ENCODE results near the gene CACNG7.

The CACNG7 gene

DNA sequence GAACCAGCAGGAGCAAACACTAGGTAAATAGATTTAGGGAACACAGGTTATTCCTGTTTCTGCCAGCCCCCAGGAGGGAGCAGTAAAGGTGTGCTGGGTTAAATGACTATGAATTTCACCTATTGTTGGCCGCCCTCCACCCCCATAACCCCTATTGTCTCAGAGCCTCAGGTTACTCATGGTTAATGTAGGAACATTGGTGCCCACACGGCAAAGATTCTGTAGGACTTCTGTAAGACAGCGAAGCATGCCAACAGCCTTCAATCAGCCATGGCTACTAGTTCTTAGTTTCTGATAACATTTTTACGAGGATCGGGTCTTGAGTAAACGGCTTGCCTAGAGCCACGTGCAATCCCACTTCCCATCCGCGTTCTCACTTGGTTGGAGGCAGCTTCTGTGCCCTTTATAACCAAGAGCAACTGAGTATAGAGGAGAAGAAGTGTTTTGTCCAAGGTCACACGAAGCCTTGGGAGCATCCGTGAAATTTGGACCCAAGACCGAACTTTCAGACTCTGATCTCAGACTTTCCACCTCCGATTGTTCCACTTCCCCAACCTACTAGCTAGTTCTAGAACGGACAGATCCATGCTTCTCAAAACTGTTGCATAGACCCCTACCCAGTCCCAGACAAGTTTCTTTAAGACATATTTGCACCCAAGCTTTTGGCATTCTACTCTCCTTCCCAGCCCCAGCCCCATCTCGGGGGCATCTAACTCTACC is 48.5 kb downstream of the CACNG7 start:
- no peak for DNase-seq

DNA sequence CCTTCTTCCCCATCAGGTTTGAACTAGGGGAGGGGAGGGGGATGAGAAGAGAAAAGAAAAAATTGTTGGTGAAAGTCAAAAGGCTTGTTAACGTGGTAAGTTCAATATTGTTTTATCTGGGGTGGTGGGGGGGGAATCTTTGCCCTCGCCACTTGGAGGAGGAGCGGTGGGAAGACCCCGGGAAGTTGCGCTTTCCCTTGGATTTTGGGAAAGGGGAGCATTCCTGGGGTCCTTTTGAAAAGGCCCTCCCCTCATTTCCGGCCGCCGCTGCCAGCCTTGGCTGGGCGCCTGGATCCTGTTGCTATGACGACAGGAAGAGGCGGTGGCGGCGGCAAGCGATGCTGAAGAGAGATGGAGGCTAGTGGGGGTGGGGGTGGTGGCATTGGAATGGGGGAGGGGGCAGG is 49.1 kb downstream of the CACNG7 start:
- DNase-seq, result no peak

DNA sequence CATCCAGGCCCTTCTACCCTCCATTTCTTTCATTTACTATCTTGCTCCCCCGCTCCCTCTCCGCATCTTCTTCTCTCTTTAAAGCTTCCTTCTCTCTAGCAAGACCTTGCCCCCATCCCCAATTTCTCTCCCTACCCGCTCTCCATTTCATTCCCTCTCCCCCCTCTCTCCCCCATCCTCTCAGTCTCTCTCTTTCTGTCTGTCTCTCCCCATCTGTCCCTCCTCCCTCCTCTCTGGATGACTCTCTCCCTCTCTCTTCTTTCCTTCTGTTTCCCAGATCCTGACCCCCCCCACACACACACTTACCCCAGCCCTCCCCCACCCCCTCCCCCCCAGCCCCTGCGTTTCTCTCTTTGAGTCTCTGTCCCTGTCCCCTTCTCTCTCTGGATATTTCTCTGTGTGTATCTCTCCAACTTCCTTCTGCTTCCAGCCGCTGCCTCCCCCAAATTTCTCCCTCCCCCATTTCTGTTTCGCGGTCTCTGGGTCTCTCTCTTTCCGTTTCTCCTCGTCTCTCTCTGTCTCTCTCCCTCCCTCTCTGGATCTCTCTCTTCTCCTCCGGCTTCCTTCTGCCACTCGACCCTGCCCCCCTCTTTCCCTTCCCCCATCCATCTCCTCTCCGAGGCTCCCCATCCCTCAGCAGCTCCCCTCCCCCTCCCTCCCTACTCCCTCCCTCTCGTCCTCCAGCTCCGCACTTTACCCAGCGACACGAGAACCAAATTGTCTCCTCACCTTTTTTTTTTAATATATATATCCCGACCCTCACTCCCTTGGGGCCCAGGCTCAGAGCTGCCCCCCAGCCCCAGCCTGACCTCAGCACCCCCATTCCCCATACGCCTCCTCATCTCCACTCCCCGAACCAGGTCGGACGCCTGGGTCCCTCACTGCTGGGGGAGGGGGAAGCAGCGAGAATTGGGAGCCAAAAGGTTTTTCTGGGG is 50.0 kb downstream of the CACNG7 start:
- no peak for DNase-seq

DNA sequence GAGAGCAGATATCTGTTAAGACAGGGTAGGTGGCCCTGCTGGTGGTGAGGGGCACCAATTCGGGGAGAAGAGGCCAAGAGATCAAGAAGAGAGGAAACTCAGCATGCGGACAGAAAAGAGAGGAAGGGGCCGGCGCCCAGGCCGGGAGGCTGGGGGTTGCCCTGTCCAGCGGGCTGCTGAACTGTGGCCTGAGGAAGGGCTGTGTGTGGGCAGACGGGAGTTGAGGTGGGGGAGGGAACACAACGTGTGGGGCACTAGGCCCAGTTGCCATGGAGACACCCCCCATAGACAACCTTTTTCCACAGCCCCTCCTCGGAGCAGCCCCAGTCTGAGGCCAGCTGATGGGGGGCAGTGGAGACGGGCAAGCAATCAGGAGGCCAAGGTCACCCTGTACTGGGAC is 51.1 kb downstream of the CACNG7 start:
- DNase-seq, result no peak

DNA sequence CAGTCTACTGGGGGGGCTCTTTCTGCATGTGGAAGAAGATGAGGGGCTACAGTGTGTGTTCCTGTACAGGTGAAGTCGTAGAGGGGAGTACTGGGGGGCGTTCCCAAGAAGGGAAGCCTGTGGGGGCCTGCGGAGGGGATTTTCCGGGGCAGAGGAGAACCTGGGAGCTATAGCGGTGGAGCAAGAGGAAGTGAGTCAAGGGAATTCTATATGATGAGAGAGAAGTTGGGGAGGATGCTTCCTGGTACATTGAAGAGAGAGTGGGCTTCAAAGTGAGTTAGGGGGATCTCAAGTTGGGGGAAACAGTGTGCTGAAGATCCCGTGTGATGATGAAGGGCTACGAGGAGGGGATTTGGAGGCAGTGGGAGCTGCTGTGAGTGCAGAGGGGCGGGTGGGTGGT is 51.8 kb downstream of the CACNG7 start:
- no peak for DNase-seq

DNA sequence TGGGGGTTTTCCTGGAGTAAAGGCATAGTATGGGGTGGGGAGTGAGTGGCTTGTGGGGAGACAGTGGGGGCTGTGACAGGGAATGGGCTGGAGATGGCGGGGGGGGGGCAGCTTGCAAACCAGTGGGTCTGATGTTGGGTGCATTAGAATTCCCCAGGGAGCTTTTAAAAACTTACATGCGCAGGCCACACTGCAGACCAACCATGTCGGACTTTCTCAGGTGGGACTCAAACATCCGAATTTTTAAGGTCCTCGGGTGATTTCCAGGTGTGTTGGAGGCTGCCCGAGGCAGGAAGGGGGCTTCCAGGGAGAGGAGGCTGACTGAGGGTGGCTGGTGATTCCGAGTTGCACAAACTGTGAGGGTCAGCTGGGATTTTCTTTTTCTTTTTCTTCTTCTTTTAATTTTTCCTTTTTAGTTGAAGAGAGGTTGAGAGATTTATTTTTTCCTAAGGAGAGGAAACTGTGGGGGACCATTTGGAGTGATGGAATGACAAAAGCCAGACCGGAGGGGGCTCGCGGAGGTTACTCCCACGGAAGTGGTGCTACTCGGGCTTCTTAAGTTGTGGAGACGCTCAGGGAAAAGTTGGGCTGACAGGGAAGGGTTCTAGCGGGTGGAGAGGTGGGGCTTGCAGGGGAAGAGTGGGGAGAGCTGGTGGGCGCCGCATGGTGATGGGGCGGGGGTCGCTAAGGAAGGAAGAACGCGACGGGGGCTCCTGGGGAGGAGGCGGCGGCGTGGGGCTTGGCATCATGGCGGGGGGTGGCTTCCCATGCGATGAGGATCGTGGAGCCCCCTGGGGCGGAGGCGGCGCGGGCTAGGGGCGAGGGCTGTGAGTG is 52.7 kb downstream of the CACNG7 start:
- DNase-seq, result no peak

DNA sequence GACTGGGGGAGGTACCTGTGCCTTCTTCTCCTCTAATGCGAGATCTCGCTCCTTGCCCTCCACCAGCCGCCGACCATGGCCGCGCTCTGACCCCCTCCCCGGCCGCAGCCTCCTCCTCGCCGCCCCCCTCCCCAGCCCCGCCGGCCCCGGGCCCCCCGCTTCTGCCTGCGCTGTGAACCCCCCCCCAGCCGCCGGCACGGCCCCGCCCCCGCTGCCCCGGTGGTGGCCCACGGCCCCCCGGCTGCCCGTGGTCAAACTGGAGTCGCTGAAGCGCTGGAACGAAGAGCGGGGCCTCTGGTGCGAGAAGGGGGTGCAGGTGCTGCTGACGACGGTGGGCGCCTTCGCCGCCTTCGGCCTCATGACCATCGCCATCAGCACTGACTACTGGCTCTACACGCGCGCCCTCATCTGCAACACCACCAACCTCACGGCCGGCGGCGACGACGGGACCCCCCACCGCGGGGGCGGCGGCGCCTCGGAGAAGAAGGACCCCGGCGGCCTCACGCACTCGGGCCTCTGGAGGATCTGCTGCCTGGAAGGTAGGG is 53.9 kb downstream of the CACNG7 start, which contains the start of gene CACNG8:
TSS of gene CACNG8 (plus strand) at position 51 of the 545 bp plus-strand sequence.
- no peak for DNase-seq

DNA sequence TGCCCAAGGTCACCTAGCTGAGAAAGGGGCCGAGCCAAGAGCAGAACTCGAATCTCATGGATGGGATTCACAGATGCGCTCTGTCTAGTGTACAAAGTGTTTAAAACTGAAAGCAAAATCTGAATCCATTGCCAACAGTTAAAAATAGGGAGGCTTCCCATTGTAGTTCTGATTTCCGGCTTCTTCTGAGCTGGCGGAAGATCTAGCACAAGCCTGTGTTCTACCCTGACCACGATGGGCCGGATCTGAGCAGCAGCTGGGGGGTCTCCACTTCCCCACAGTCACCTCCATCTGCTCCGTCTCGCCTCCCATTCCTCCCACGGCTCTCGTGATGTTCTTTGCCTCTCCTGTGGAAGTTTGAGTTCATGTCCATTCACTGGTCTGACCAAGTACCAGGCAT is 56.0 kb downstream of the CACNG7 start:
- DNase-seq, result no peak

DNA sequence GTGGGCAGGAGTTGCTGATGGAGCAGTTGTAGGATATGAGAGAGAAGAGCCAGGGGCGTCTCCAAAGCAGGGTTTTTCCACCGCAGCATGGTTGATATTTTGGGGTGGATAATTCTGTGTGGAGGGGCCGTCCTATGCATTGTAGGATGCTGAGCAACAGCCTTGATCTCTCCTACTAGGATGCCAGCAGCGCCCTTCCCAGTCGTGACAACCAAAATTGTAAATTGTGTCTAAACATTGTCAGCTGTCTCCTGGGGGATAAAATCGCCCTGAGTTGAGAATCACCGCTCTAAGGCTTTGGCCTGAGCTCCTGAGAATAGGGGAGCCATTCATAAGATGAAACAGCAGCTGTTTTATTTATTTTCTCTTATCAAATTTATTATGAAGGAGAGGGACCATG is 57.9 kb downstream of the CACNG7 start:
- no peak for DNase-seq

DNA sequence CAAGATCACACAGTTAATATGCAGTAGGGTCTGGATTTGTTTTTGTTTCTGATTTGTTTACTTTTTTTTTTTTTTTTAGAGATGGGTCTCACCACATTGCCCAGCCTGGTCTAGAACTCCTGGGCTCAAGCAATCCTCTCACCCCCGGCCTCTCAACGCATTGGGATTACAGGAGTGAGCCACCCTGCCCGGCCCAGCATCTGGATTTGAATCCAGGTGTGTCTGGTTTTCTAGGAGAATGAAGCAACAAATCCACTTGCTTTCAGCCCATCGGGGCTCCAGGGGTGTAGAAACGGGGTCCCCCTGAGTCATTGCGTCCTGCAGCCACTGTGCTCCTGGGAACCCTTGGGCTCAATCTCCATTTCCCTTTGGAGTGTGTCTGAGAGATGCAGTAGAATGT is 60.3 kb downstream of the CACNG7 start:
- DNase-seq, result no peak

DNA sequence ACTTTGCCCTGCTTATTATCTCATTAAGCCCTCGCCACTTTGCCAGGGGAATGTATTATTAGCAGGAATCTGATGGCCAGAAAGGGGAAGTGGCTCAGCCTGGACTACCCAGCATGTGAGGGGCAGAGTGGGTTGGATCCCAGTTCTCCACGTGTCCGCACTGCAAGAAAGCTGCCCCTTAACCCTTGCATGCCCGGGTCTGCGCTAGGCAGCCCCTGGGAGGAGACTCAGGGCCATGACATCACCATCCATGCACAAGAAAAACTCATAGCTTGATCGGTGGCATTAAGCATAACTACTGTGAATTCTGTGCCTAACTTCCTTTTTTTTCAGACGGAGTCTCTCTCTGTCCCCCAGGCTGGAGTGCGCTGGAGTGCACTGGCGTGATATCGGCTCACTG is 62.6 kb downstream of the CACNG7 start:
- peak; percentile 73 for DNase-seq

DNA sequence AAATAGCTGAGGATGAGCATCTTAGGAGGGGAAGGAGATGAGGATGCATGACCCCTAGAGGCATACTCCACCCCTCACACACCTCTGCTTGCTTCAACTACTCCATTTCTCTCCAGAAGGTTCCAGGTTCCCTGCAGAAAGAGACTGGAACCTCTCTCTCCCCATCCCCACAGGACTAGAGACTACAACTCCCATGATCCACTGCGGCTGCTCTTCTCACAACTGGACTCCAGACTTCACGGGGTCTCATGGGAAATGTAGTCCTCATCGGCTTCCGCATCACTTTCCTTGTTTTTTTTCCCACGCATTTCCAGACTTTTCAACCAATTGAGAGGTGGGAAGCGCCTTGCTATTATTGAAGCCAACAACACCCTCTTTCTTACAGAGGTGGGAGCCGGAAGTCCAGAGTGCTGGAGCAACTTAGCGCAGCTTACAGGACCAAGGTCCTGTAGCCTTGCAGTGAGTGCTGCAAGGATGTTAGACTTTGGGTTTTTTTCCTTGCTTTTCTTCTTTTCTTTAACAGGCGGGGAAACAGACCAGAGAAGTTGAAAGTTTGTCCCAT is 68.4 kb downstream of the CACNG7 start:
- DNase-seq, result peak; percentile 55

DNA sequence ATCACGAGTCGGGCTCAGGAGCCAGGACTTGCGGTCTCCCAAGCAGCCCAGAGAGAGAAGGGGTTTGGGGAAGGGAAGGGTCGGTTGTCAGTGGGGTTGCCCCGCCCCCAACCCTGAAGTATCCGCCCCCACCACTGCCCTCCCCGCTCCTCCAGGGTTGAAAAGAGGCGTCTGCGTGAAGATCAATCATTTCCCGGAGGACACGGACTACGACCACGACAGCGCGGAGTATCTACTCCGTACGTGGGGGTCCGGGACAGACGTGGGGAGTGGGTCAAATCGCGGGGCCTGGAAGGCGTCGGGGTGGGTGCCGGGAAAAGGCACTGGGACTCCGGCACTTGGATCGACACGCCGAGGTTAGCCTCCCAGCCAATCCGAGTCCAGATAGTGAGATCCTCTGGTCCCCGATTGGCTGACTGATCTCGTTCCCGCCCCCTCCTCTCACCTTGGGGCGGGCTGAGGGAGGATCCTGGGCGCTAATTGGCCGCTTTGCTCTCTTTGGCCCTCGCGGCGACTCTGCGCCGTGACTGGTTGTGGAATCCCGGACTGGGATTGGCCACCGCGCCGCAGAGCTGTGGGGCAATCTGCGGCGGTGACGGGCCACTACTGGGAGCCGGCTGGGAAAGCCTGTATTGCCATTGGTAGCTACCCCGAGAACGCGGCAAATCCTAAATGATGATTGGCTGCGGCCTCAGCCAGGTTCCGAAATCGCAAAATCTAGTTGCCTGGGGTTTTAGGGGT is 69.1 kb downstream of the CACNG7 start:
- DNase-seq, result no peak

DNA sequence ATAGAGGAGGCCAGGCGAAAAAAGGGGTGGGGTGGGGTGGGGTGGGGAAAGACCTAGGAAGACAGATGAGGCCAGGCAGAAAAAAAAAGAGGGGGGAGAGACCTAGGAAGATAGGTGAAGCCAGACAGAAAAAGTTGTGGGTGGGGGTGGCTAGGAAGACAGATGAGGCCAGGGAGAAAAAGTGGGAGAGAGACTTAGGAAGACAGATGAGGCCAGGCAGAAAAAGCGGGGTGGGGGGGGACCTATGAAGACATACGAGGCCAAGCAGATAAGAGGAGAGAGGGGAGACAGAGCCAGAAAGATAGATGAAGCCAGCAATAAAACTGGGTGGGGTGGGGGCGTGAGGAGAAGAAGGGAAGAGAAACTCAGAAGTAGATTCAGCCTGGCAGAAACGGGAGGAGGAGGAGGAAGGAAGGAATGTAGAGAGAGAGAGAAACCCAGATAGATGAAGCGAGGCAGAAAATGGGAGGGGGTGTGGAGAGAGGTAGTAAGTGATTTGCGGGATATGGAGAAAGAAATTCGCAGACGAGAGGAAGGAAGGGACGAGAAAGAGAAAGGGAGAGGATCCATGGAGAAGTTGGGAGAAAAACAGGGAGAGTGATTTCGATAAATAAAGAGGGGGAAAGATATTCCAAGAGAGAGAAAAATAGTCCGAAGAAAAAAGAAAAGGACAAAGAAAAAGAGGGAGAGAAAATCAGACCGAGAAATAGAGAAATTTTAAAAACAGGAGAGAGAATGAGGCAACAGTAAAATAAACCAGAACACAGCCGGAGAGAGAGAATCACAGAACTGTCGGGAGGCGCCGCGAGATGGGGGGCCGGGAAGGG is 70.1 kb downstream of the CACNG7 start:
- no peak for DNase-seq

DNA sequence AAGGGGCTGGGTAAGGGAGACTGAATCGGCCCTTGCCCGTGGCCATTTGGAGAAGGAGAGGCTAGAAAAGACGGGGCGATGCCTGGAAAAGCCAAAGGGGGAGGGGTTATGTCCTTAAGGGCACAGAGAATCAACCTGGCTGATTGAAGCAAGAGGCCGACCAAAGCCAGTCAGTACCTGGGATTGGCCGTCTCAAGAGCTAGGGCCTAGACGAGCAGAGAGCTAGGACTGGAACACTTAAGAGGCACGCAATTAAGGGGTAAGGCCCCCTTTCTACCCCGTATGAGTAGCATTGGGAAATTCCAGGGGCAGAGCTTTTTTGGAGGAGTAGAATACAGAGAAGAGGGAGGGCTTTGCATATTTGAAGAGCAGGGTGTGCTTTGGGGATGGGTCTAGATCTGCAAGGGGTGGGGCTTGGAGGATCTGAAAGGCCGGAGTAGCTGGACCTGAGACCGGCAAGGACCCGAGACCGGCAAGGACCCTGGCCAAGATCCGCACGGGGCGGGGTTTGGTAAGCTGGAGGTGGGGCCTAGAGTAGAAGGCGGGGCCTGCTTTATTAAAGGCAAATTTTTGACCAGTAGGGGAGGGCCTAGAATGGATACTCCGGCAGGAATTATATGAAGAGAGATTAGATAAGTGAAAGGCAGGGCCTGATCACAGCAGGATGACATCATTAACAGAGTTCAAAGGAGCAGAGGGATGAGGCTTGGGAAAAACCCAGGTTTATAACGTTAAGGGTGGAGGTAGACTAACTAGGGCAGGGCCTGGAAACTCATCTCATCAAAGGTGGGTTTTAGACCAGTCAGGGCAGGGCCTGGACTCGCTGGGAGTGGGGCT is 71.7 kb downstream of the CACNG7 start:
- DNase-seq, result no peak

DNA sequence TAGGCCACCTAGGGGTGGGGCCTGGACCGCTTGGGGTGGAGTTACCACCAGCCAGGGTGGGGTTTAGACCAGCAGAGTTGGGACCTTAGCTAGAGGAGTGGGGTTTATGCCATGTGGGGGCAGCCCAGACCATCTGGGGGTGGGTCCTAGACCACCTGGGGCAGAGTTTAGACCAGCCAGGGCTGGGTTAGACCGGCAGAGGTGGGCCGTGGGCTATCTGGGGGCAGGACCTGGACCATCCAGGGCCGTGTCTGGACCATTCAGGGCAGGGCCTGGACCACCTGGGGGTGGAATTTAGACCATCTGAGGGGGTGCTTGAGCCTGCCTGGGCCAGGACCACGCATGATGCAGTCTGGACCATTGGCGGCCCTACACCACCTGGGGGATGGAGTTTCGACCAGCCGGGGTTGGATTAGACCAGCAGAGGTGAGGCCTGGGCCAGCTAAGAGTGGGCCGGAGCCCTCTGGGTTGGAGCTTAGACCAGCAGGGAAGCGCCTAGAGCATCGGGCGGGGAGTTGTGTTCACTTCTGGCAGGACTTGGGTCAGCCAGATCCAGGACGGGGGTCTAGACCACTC is 72.4 kb downstream of the CACNG7 start:
- DNase-seq, result no peak

DNA sequence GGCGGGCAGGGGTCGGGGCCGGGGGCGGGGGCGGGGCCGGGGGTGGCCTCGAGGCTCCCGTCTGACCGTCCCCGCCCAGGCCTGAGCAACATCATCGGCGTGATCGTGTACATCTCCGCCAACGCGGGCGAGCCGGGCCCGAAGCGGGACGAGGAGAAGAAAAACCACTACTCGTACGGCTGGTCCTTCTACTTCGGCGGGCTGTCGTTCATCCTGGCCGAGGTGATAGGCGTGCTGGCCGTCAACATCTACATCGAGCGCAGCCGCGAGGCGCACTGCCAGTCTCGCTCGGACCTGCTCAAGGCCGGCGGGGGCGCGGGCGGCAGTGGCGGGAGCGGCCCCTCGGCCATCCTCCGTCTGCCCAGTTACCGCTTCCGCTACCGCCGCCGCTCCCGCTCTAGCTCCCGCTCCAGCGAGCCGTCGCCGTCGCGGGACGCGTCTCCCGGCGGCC is 72.9 kb downstream of the CACNG7 start:
- no peak for DNase-seq

DNA sequence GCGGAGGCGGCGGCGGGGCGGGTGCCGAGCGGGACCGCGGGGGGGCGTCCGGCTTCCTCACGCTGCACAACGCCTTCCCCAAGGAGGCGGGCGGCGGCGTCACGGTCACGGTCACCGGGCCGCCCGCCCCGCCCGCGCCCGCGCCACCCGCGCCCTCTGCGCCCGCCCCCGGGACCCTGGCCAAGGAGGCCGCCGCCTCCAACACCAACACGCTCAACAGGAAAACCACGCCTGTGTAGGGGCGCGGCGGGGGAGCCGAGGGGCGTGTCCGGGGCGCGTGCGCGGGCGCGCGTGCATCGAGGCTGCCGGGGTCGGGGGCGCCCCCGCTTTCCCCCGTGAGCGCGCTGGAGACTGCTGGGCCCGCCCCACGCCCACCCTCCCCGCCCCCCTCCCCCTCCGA is 73.5 kb downstream of the CACNG7 start:
- no peak for DNase-seq

Data from MV-4-11 (cell line).